GM18907 (cell line): ENCODE results near the gene MACC1.

Source experiments
- ATAC-seq: cut with Tn5 transposase; IDR thresholded peaks from one replicate; pipeline ENCODE4 v1.9.1; 2021; ENCODE audit warnings: mild to moderate bottlenecking, moderate library complexity; ENCODE audit not compliant: unreplicated experiment

Gene MACC1

DNA sequence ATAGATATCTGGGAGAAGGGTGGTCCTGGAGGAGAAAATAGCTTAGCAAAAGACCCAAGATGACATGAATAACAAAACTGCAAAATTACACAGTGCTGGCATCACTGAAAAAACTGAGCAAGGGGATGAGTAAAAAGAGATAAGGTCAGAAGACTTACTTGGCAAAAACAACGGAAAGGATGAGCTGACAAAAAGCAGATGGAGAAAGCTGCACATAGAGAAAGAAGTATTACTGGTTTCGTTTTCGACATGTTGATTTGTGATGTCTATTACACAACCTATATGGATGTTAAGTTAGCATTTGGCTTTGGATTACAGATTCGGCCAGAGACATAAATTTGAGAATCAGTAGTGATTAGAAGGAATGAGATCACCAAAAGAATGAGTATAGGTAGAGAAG is 132.1 kb downstream of the MACC1 start:
- ATAC-seq, result no peak
